Activated CD4-positive, alpha-beta T cell treated with anti-CD3 and anti-CD28 coated beads for 1 hour (primary cell): ENCODE data around the gene DNAJB6.
A peak's percentile ranks its signal among the peaks of the same experiment; 100 is the strongest.

ENCODE experiments used
- DNase-seq: peaks from one replicate; pipeline ENCODE4 v3.0.0-alpha.2; 2020

The DNAJB6 gene

GRCh38 chr7:157431173-157431950, 94.6 kb downstream of the DNAJB6 start:
- DNase-seq = no peak

- peak; percentile 7 for DNase-seq
Measured at GRCh38 chr7:157431951-157432540, 95.2 kb downstream of the DNAJB6 start.

GRCh38 chr7:157432541-157432956, 95.7 kb downstream of the DNAJB6 start:
- no peak for DNase-seq

GRCh38 chr7:157432957-157433576, 96.3 kb downstream of the DNAJB6 start:
- DNase-seq = peak; percentile 39

- peak; percentile 5 for DNase-seq
Measured at GRCh38 chr7:157433628-157434027, 96.8 kb downstream of the DNAJB6 start.

GRCh38 chr7:157434231-157434630, 97.4 kb downstream of the DNAJB6 start:
- no peak for DNase-seq

GRCh38 chr7:157434701-157435100, 97.9 kb downstream of the DNAJB6 start:
- no peak for DNase-seq

GRCh38 chr7:157436076-157436475, 99.3 kb downstream of the DNAJB6 start:
- DNase-seq = no peak

- DNase-seq = no peak
Measured at GRCh38 chr7:157436763-157437480, 100.1 kb downstream of the DNAJB6 start.

GRCh38 chr7:157437519-157438061, 100.8 kb downstream of the DNAJB6 start:
- DNase-seq = peak; percentile 5

GRCh38 chr7:157438121-157439025, 101.6 kb downstream of the DNAJB6 start:
- peak; percentile 4 for DNase-seq

- DNase-seq = no peak
Measured at GRCh38 chr7:157439149-157439548, 102.3 kb downstream of the DNAJB6 start.

GRCh38 chr7:157439761-157440160, 103.0 kb downstream of the DNAJB6 start:
- DNase-seq = no peak

GRCh38 chr7:157440346-157441022, 103.7 kb downstream of the DNAJB6 start:
- DNase-seq = no peak

- DNase-seq = no peak
Measured at GRCh38 chr7:157441023-157441399, 104.2 kb downstream of the DNAJB6 start.

- DNase-seq = no peak
Measured at GRCh38 chr7:157442456-157442855, 105.7 kb downstream of the DNAJB6 start.

GRCh38 chr7:157442993-157443831, 106.4 kb downstream of the DNAJB6 start:
- DNase-seq = no peak

- no peak for DNase-seq
Measured at GRCh38 chr7:157444011-157444842, 107.4 kb downstream of the DNAJB6 start.

- DNase-seq = no peak
Measured at GRCh38 chr7:157444843-157445135, 108.0 kb downstream of the DNAJB6 start.
